HG03095 (cell line): ENCODE results near the gene KRT3.
"Not testable (repeated sequence)": the region's sequence is repeated elsewhere in the genome, so short reads cannot be mapped to it uniquely, and the experiment has no call there.

Source experiments
- ATAC-seq: cut with Tn5 transposase; IDR thresholded peaks from one replicate; pipeline ENCODE4 v1.9.1; 2021; ENCODE audit warnings: moderate library complexity; ENCODE audit not compliant: unreplicated experiment

Gene KRT3

GRCh38 chr12:52799505-52800211 is 3.7 kb upstream of the KRT3 start:
- ATAC-seq = no peak

GRCh38 chr12:52798671-52799504 is 3.0 kb upstream of the KRT3 start:
- no peak for ATAC-seq

- ATAC-seq = no peak
Observed at GRCh38 chr12:52798003-52798670, 2.2 kb upstream of the KRT3 start.

- ATAC-seq = no peak
Observed at GRCh38 chr12:52797529-52797894, 1.6 kb upstream of the KRT3 start.

GRCh38 chr12:52796839-52797528 is 1.1 kb upstream of the KRT3 start:
- ATAC-seq = no peak

- no peak for ATAC-seq
Observed at GRCh38 chr12:52796429-52796794, 495 bp upstream of the KRT3 start.

GRCh38 chr12:52795332-52795674 is 614 bp downstream of the KRT3 start:
- ATAC-seq = not testable (repeated sequence)

- no peak for ATAC-seq
Observed at GRCh38 chr12:52794479-52795331, 1.2 kb downstream of the KRT3 start.

GRCh38 chr12:52792185-52793029 is 3.5 kb downstream of the KRT3 start:
- ATAC-seq = no peak

GRCh38 chr12:52791271-52792184 is 4.4 kb downstream of the KRT3 start:
- no peak for ATAC-seq

- no peak for ATAC-seq
Observed at GRCh38 chr12:52790427-52791270, 5.3 kb downstream of the KRT3 start.

GRCh38 chr12:52789637-52790426 is 6.1 kb downstream of the KRT3 start:
- ATAC-seq = no peak

- no peak for ATAC-seq
Observed at GRCh38 chr12:52788876-52789636, 6.9 kb downstream of the KRT3 start.

GRCh38 chr12:52788192-52788875 is 7.6 kb downstream of the KRT3 start:
- ATAC-seq = no peak

GRCh38 chr12:52787324-52788191 is 8.4 kb downstream of the KRT3 start:
- no peak for ATAC-seq
